SK-N-SH (cell line): Measurements from ENCODE around the gene RGS7. TPM values are rescaled to one million over a fixed set of nuclear protein-coding genes. Genes with fewer than 3 reads are reported as not detected.

ENCODE experiments used
- CTCF ChIA-PET: fragments of 300-600, 350-600 bp; formaldehyde crosslinking; extraction: SDS; loops from one replicate; lab custom pipeline; 2021; lab: Yijun Ruan, JAX
- POLR2A ChIA-PET: fragments of 350-600 bp; sonication (Branson Sonifier 250); formaldehyde crosslinking; extraction: SDS; loops from one replicate; lab custom pipeline; 2020; ENCODE audit warnings: antibody characterized with exemption, inconsistent platforms; lab: Yijun Ruan, JAX
- DNase-seq: peaks from one replicate; pipeline ENCODE4 v3.0.0; 2012
- H2AFZ ChIP-seq: fragments of 200-600 bp; sonication (generic); 2 replicates; pipeline ENCODE4 v1.8.1; 2016; ENCODE audit warnings: antibody characterized with exemption, mild to moderate bottlenecking, low read depth
- H3F3A ChIP-seq: fragments of 200-600 bp; sonication (generic); replicated peaks from 2 replicates; pipeline ENCODE3; 2016; ENCODE audit warnings: antibody characterized with exemption, mild to moderate bottlenecking; ENCODE audit not compliant: insufficient read depth
- H3K27ac ChIP-seq, 2 experiments: fragments of 200-500 bp in 1 of 2; fragments of 200-600 bp in 1 of 2; sonication (Bioruptor generic) in 1 of 2; sonication (generic), shearing (Covaris generic) in 1 of 2; 2 replicates each; pipeline versions ENCODE4 v1.5.1 to v1.6.1; 2014 to 2016; ENCODE audit warnings: low read depth in 2 of 2, inconsistent platforms in 1 of 2, low read length in 1 of 2, mild to moderate bottlenecking in 1 of 2, mixed read lengths in 1 of 2
- H3K27me3 ChIP-seq: fragments of 200-600 bp; sonication (generic), shearing (Covaris generic); 2 replicates; pipeline ENCODE4 v1.6.1; 2016; ENCODE audit warnings: mixed run types; ENCODE audit not compliant: insufficient read depth
- H3K36me3 ChIP-seq, 2 experiments: fragments of 200-500 bp in 1 of 2; fragments of 200-600 bp in 1 of 2; sonication (Bioruptor generic) in 1 of 2; sonication (generic) in 1 of 2; replicated peaks in 1 of 2; 2 replicates each; pipeline versions ENCODE3 to v1.5.1; 2014 to 2016; ENCODE audit warnings: low read length in 1 of 2, mild to moderate bottlenecking in 1 of 2; ENCODE audit not compliant: insufficient read depth in 2 of 2, control insufficient read depth in 1 of 2
- H3K4me1 ChIP-seq, 2 experiments: fragments of 200-500 bp in 1 of 2; fragments of 200-600 bp in 1 of 2; sonication (Bioruptor generic) in 1 of 2; sonication (generic), shearing (Covaris generic) in 1 of 2; 2 replicates each; pipeline versions ENCODE4 v1.5.1 to v1.6.1; 2014 to 2016; ENCODE audit warnings: low read depth in 1 of 2, low read length in 1 of 2, mixed run types in 1 of 2; ENCODE audit not compliant: insufficient read depth in 2 of 2, control insufficient read depth in 1 of 2
- H3K4me2 ChIP-seq: fragments of 200-600 bp; sonication (generic), shearing (Covaris generic); 2 replicates; pipeline ENCODE4 v1.6.1; 2017; ENCODE audit warnings: mixed run types
- H3K4me3 ChIP-seq, 2 experiments: fragments of 200-500 bp in 1 of 2; fragments of 200-600 bp in 1 of 2; sonication (Bioruptor generic) in 1 of 2; sonication (generic), shearing (Covaris generic) in 1 of 2; 2 replicates each; pipeline versions ENCODE4 v1.5.1 to v1.8.1; 2014 to 2016; ENCODE audit warnings: low read depth in 2 of 2, inconsistent platforms in 1 of 2, low read length in 1 of 2, mild to moderate bottlenecking in 1 of 2, mixed read lengths in 1 of 2, moderate library complexity in 1 of 2
- H3K79me2 ChIP-seq: fragments of 200-600 bp; sonication (generic); 2 replicates; pipeline ENCODE4 v1.8.1; 2017; ENCODE audit warnings: mild to moderate bottlenecking; ENCODE audit not compliant: insufficient read depth
- H3K9ac ChIP-seq: fragments of 200-600 bp; sonication (generic); 2 replicates; pipeline ENCODE4 v1.6.1; 2017; ENCODE audit warnings: mixed run types
- H3K9me2 ChIP-seq: fragments of 200-600 bp; sonication (generic); 2 replicates; pipeline ENCODE4 v1.6.1; 2017; ENCODE audit warnings: mixed run types
- H3K9me3 ChIP-seq: fragments of 200-600 bp; sonication (generic); 2 replicates; pipeline ENCODE4 v1.6.1; 2017; ENCODE audit warnings: mixed run types, mild to moderate bottlenecking, moderate library complexity
- H4K20me1 ChIP-seq: fragments of 200-600 bp; sonication (generic); 2 replicates; pipeline ENCODE4 v1.6.1; 2017; ENCODE audit warnings: mild to moderate bottlenecking, mixed run types; ENCODE audit not compliant: insufficient read depth
- CHD2 ChIP-seq: fragments of 150-350 bp; IDR thresholded peaks from 2 replicates; pipeline ENCODE4 v1.6.1; 2018; ENCODE audit warnings: low read length; ENCODE audit not compliant: partially characterized antibody
- ELF1 ChIP-seq: IDR thresholded peaks from 2 replicates; pipeline ENCODE4 v1.4.0; 2012
- EP300 ChIP-seq, 2 experiments: IDR thresholded peaks; 2 replicates each; pipeline versions ENCODE4 v1.4.0 to v1.6.1; 2012; ENCODE audit warnings: borderline replicate concordance in 1 of 2, low read depth in 1 of 2, low read length in 1 of 2
- EZH2phosphoT487 ChIP-seq: fragments of 200-600 bp; sonication (generic); IDR thresholded peaks from 2 replicates; pipeline ENCODE4 v1.6.1; 2017; ENCODE audit warnings: low read depth, mixed run types, mild to moderate bottlenecking, antibody characterized with exemption, moderate library complexity, borderline replicate concordance
- FOSL2 ChIP-seq: IDR thresholded peaks from 2 replicates; pipeline ENCODE4 v1.4.0; 2012; ENCODE audit warnings: low read depth, mild to moderate bottlenecking, moderate library complexity, borderline replicate concordance
- GATA2 ChIP-seq: sonication (generic); formaldehyde crosslinking; IDR thresholded peaks from 2 replicates; pipeline ENCODE4 v1.5.0; 2020; ENCODE audit warnings: mild to moderate bottlenecking, missing genetic modification reagents
- MEF2A ChIP-seq: IDR thresholded peaks from 2 replicates; pipeline ENCODE4 v1.4.0; 2012; ENCODE audit warnings: low read depth, borderline replicate concordance
- RAD21 ChIP-seq: IDR thresholded peaks from 2 replicates; pipeline ENCODE4 v1.6.1; 2012; ENCODE audit warnings: mild to moderate bottlenecking, low read length
- RFX5 ChIP-seq: IDR thresholded peaks from 2 replicates; pipeline ENCODE4 v1.6.1; 2012; ENCODE audit warnings: mild to moderate bottlenecking, improper control_type of control experiment, low read length
- RXRA ChIP-seq: IDR thresholded peaks from 2 replicates; pipeline ENCODE4 v1.4.0; 2012; ENCODE audit warnings: low read depth, mild to moderate bottlenecking, borderline replicate concordance
- SMC3 ChIP-seq: IDR thresholded peaks from 2 replicates; pipeline ENCODE4 v1.6.1; 2012; ENCODE audit warnings: low read depth, low read length, improper control_type of control experiment
- TAF1 ChIP-seq: IDR thresholded peaks from 2 replicates; pipeline ENCODE4 v1.6.1; 2012; ENCODE audit warnings: low read depth, mild to moderate bottlenecking, low read length, moderate library complexity, borderline replicate concordance
- YY1 ChIP-seq: IDR thresholded peaks from 2 replicates; pipeline ENCODE4 v1.4.0; 2012; ENCODE audit warnings: low read depth, mild to moderate bottlenecking
- ZBTB33 ChIP-seq: IDR thresholded peaks from 2 replicates; pipeline ENCODE4 v1.4.0; 2012; ENCODE audit warnings: low read depth, borderline replicate concordance
- WGBS: methylation state at CpG from one replicate; pipeline ENCODE4 v1.1.6; 2017; ENCODE audit warnings: low lambda C conversion rate; 5-methylcytosine and 5-hydroxymethylcytosine counted together
- polyA plus RNA-seq, 3 experiments: library from polyadenylated mRNA; depleted of rRNA; stranded (reverse); fragments of >200 nt; gene quantifications; 2 replicates each; pipeline ENCODE4 v1.2.3, GENCODE V29; 2012

RGS7 gene
- polyA plus RNA-seq, 1 of the 3 experiments (the other 2 are of a cell fraction), result 0.36 TPM

GRCh38 chr1:241215683-241216082 lies 141.3 kb downstream of the RGS7 start:
- Histone ChIP-seq H4K20me1 (no peaks in the 10 kb centered on the region), H3K9me2 (no peaks in the 10 kb centered on the region), H3F3A (no peaks in the 10 kb centered on the region), H3K4me1 (peaks cover 0 to 2% of the 10 kb centered on the region in 2 experiments; a peak in 1 of 4 replicates), H3K27me3 (no peaks in the 10 kb centered on the region), H2AFZ (no peak overlapping the region), H3K4me2 (no peak overlapping the region), H3K79me2 (no peaks in the 10 kb centered on the region), H3K4me3 (no peak overlapping the region), H3K36me3 (no peaks in the 10 kb centered on the region), H3K27ac (no peak overlapping the region), H3K9ac (no peak overlapping the region), H3K9me3 (no peaks in the 10 kb centered on the region)
- ChIA-PET POLR2A (no interaction called here), CTCF (no interaction called here)
- 59% methylated on average over 9 of the region's 9 CpGs for WGBS
- TF ChIP-seq YY1, result no peak
- TF ChIP-seq FOSL2, result no peak
- TF ChIP-seq ZBTB33, result no peak
- TF ChIP-seq TAF1, result no peak
- TF ChIP-seq ELF1, result no peak
- no peak for TF ChIP-seq RXRA
- no peak for TF ChIP-seq CHD2
- no peak for TF ChIP-seq EP300 (IDR thresholded peaks at IDR 0.05; ENCODE audit: borderline replicate concordance in 1 of 2, low read depth in 1 of 2, low read length in 1 of 2)
- no peak for TF ChIP-seq RAD21
- TF ChIP-seq RFX5, result no peak
- TF ChIP-seq MEF2A, result no peak
- no peak for DNase-seq

GRCh38 chr1:241215203-241215602 lies 141.8 kb downstream of the RGS7 start:
- POLR2A ChIA-PET, result no interaction called here
- Histone ChIP-seq H4K20me1 (no peaks in the 10 kb centered on the region), H3K9ac (no peak overlapping the region), H2AFZ (no peak overlapping the region), H3F3A (no peaks in the 10 kb centered on the region), H3K9me2 (no peaks in the 10 kb centered on the region), H3K36me3 (no peaks in the 10 kb centered on the region), H3K79me2 (no peaks in the 10 kb centered on the region), H3K27me3 (no peaks in the 10 kb centered on the region), H3K9me3 (no peaks in the 10 kb centered on the region), H3K27ac (no peak overlapping the region), H3K4me1 (peaks cover 0 to 2% of the 10 kb centered on the region in 2 experiments; a peak in 1 of 4 replicates), H3K4me2 (no peak overlapping the region), H3K4me3 (no peak overlapping the region)
- no peak for TF ChIP-seq SMC3
- no peak for TF ChIP-seq TAF1
- TF ChIP-seq ZBTB33, result no peak
- TF ChIP-seq GATA2, result no peak
- no peak for TF ChIP-seq EZH2phosphoT487
- TF ChIP-seq EP300 (IDR thresholded peaks at IDR 0.05; ENCODE audit: borderline replicate concordance in 1 of 2, low read depth in 1 of 2, low read length in 1 of 2), result no peak
- TF ChIP-seq RAD21, result no peak
- no peak for DNase-seq
- CTCF ChIA-PET, result no interaction called here
- 47% methylated on average over 4 of the region's 4 CpGs for WGBS
